SU-DHL-6 (cell line): Measurements from ENCODE around the gene VSTM4.

Source experiments
- H2AFZ ChIP-seq: fragments of 200-600 bp; sonication (generic); 2 replicates; pipeline ENCODE4 v1.6.1; 2014; ENCODE audit warnings: low read depth, mild to moderate bottlenecking, moderate library complexity, mixed read lengths, antibody characterized with exemption, low read length; ENCODE audit not compliant: severe bottlenecking
- H3F3A ChIP-seq: fragments of 200-600 bp; shearing (Covaris generic); 2 replicates; pipeline ENCODE4 v1.6.0; 2016; ENCODE audit warnings: antibody characterized with exemption, mild to moderate bottlenecking; ENCODE audit not compliant: insufficient read depth
- H3K27ac ChIP-seq: fragments of 200-600 bp; sonication (generic); 2 replicates; pipeline ENCODE4 v1.5.1; 2016; ENCODE audit warnings: low read depth, mild to moderate bottlenecking, low read length, moderate library complexity, mixed read lengths
- H3K27me3 ChIP-seq: fragments of 200-600 bp; sonication (generic), shearing (Covaris generic); 2 replicates; pipeline ENCODE4 v1.6.0; 2014; ENCODE audit warnings: mild to moderate bottlenecking, low read length
- H3K36me3 ChIP-seq: fragments of 200-600 bp; sonication (generic); 2 replicates; pipeline ENCODE4 v1.6.1; 2014; ENCODE audit warnings: mild to moderate bottlenecking, low read length, mixed read lengths
- H3K4me2 ChIP-seq: fragments of 300-600, 200-600 bp; shearing (Covaris generic), sonication (generic); 2 replicates; pipeline ENCODE4 v1.6.0; 2014; ENCODE audit warnings: low read length, low read depth, mild to moderate bottlenecking; ENCODE audit not compliant: poor library complexity, severe bottlenecking
- H3K4me3 ChIP-seq: fragments of 200-600 bp; sonication (generic); 2 replicates; pipeline ENCODE4 v1.5.1; 2014; ENCODE audit warnings: antibody characterized with exemption, low read length, mild to moderate bottlenecking, mixed read lengths; ENCODE audit not compliant: insufficient read depth, poor library complexity, severe bottlenecking
- H3K79me2 ChIP-seq: fragments of 200-600 bp; sonication (generic); 2 replicates; pipeline ENCODE4 v1.6.1; 2014; ENCODE audit warnings: mild to moderate bottlenecking, low read length, moderate library complexity; ENCODE audit not compliant: insufficient read depth
- H3K9ac ChIP-seq: fragments of 200-600 bp; sonication (generic); 2 replicates; pipeline ENCODE4 v1.7.0; 2014; ENCODE audit warnings: mild to moderate bottlenecking, low read length
- H3K9me2 ChIP-seq: fragments of 200-600 bp; sonication (generic); replicated peaks from 2 replicates; pipeline ENCODE4 v1.6.1; 2014; ENCODE audit warnings: low read length; ENCODE audit not compliant: insufficient read depth
- H3K9me3 ChIP-seq: fragments of 200-600 bp; sonication (generic); 2 replicates; pipeline ENCODE4 v1.6.1; 2014; ENCODE audit warnings: low read length, mixed read lengths; ENCODE audit not compliant: insufficient read depth
- H4K20me1 ChIP-seq: fragments of 200-600 bp; sonication (generic); 2 replicates; pipeline ENCODE4 v1.6.1; 2014; ENCODE audit warnings: low read depth, mild to moderate bottlenecking, antibody characterized with exemption, low read length, moderate library complexity, mixed read lengths
- CTCF ChIP-seq: fragments of 200-600 bp; sonication (generic); IDR thresholded peaks from one replicate; pipeline ENCODE4 v1.5.1; 2017; ENCODE audit warnings: antibody characterized with exemption, mild to moderate bottlenecking, low read length, moderate library complexity; ENCODE audit not compliant: insufficient read depth, poor library complexity, severe bottlenecking
- EZH2phosphoT487 ChIP-seq: fragments of 200-600 bp; sonication (generic), shearing (Covaris generic); conservative IDR thresholded peaks from 2 replicates; pipeline ENCODE4 v1.6.1; 2018; ENCODE audit warnings: mild to moderate bottlenecking, antibody characterized with exemption, low read length, moderate library complexity, mixed read lengths

VSTM4 gene

DNA sequence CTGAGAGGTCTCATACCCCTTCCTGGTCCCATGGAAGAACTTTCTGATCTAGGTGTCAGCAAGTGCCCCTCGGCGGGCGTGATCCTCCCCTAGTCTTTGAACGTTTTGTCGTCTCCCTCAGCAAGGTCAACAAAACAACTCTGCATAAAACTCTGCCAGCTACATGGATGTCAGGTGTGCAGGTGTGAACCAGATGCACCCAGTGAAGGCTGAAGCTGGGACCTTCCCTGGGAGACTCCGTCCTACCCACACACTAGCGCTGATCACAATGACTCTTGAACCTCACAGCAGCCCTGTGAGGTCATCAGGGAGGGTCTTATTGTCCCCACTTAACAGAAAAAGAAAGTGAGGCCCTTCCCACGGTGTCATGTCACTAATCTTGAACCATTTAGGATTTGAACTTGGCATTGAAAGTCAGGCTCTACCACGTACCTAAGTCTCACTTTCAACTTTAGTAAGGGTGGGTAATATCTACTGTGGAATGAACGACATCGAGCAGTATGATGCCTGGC lies 68.1 kb downstream of the VSTM4 start:
- no peaks in the 10 kb centered on the region for H3K27me3 ChIP-seq
- no peaks in the 10 kb centered on the region for H3K9me2 ChIP-seq
- no peaks in the 10 kb centered on the region for H4K20me1 ChIP-seq
- no peaks in the 10 kb centered on the region for H3K36me3 ChIP-seq
- H3K9me3 ChIP-seq: no peaks in the 10 kb centered on the region
- no peak overlapping the region for H3K4me3 ChIP-seq
- no peaks in the 10 kb centered on the region for H3F3A ChIP-seq
- H3K4me2 ChIP-seq: no peak overlapping the region
- no peaks in the 10 kb centered on the region for H3K79me2 ChIP-seq
- H3K9ac ChIP-seq: no peak overlapping the region
- TF ChIP-seq CTCF: no peak
- no peak for TF ChIP-seq EZH2phosphoT487
- no peak overlapping the region for H2AFZ ChIP-seq
- no peak overlapping the region for H3K27ac ChIP-seq

- Histone ChIP-seq H2AFZ (no peak overlapping the region), H4K20me1 (no peaks in the 10 kb centered on the region), H3K79me2 (no peaks in the 10 kb centered on the region), H3K4me3 (no peak overlapping the region), H3K9me3 (no peaks in the 10 kb centered on the region), H3F3A (no peaks in the 10 kb centered on the region), H3K9ac (no peak overlapping the region), H3K27ac (no peak overlapping the region), H3K36me3 (no peaks in the 10 kb centered on the region), H3K4me2 (no peak overlapping the region), H3K27me3 (no peaks in the 10 kb centered on the region), H3K9me2 (no peaks in the 10 kb centered on the region)
- no peak for TF ChIP-seq CTCF
- TF ChIP-seq EZH2phosphoT487: no peak
Measured at GRCh38 chr10:49044293-49045193, 70.8 kb downstream of the VSTM4 start.

GRCh38 chr10:49040601-49041000 lies 74.7 kb downstream of the VSTM4 start:
- Histone ChIP-seq H3K4me2 (no peak overlapping the region), H2AFZ (no peak overlapping the region), H3K9ac (no peak overlapping the region), H3F3A (no peaks in the 10 kb centered on the region), H3K27me3 (no peaks in the 10 kb centered on the region), H4K20me1 (no peaks in the 10 kb centered on the region), H3K4me3 (no peak overlapping the region), H3K79me2 (no peaks in the 10 kb centered on the region), H3K27ac (no peak overlapping the region), H3K9me3 (no peaks in the 10 kb centered on the region), H3K9me2 (no peaks in the 10 kb centered on the region), H3K36me3 (no peaks in the 10 kb centered on the region)
- TF ChIP-seq EZH2phosphoT487 (no peak), CTCF (no peak)
